Urinary bladder (tissue), 4 donors: ENCODE measurements around the gene TCN2. TPM values are rescaled to one million over a fixed set of nuclear protein-coding genes. Genes with fewer than 3 reads are reported as not detected.
A peak's percentile ranks its signal among the peaks of the same experiment; 100 is the strongest.

Experiments used
- DNase-seq: peaks from one replicate; pipeline ENCODE4 v3.0.0-alpha.2; 2015; ENCODE audit errors: extremely low spot score
- H3K27ac ChIP-seq: one replicate; pipeline ENCODE4 v1.5.1; 2013; ENCODE audit warnings: low read depth, mild to moderate bottlenecking, moderate library complexity
- H3K36me3 ChIP-seq: one replicate; pipeline ENCODE4 v1.6.1; 2013; ENCODE audit warnings: mild to moderate bottlenecking, moderate library complexity; ENCODE audit not compliant: insufficient read depth
- H3K4me1 ChIP-seq: one replicate; pipeline ENCODE4 v1.6.1; 2013; ENCODE audit warnings: mild to moderate bottlenecking, moderate library complexity; ENCODE audit not compliant: insufficient read depth
- H3K4me3 ChIP-seq: one replicate; pipeline ENCODE4 v1.5.1; 2013; ENCODE audit warnings: low read depth, low read length
- WGBS: extraction: QIAGEN DNeasy Blood & Tissue Kit; methylation state at CpG from one replicate; pipeline ENCODE4 v1.1.7; 2013; 5-methylcytosine and 5-hydroxymethylcytosine counted together
- polyA plus RNA-seq: library from polyadenylated mRNA; stranded (reverse); fragments of 200-250 nt; gene quantifications from one replicate; pipeline ENCODE4 v1.2.3, GENCODE V29; 2013
- total RNA-seq: library from RNA; depleted of rRNA; stranded (reverse); fragments of >200 nt; gene quantifications from one replicate; pipeline ENCODE4 v1.2.3, GENCODE V29; 2014
- donor health status: healthy with polysubstance abuse.
- donor health status: healthy.

The TCN2 gene
- total and polyA plus RNA-seq, 2 donors, result 7.9 to 21.2 TPM

DNA sequence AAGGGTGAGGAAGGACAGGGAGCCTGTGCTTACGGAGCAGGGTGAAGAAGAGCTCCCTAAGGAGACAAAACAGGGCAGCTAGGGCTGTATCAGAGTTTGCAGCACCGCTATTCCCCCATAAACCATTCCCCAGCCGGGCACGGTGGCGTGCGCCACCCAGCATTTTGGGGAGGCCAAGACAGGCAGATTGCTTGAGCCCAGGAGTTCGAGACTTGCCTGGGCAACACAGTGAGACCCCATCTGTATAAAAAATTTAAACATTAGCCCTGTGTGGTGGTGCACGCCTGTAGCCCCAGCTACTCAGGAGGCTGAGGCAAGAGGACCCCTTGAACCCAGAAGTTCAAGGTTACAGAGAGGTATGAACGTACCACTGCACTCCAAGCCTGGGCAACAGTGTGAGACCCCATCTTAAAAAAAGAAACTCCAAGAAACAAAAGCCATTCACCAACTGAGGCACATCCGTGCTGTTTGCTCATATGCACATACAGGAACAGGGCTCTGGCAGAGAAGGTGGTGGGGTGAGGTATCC is 37.2 kb upstream of the TCN2 start:
- Histone ChIP-seq H3K36me3 (no peaks in the 10 kb centered on the region), H3K4me1 (peaks cover 3% of the 10 kb centered on the region), H3K4me3 (no peak overlapping the region), H3K27ac (no peak overlapping the region)
- DNase-seq, result no peak
- WGBS, result 92% methylated on average over 10 of the region's 10 CpGs

DNA sequence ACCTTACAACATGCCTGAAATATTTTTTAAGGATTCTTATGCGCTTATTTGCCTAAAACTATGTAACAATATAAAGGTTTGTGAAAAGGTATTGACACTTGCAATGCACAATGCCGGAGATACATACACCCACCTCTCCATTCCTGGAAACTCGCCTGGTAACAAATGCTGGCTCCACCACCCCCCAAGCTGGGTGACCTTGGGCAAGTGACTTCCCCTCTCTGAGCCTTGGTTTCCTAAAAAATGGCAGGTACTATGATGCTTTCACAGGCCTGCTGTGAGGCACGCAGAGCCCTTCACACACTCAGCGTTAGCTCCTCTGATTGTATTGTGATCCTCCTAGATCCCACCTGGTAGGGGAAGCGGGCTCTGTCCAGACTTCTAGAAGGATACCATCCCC is 34.8 kb upstream of the TCN2 start:
- DNase-seq, result no peak

DNA sequence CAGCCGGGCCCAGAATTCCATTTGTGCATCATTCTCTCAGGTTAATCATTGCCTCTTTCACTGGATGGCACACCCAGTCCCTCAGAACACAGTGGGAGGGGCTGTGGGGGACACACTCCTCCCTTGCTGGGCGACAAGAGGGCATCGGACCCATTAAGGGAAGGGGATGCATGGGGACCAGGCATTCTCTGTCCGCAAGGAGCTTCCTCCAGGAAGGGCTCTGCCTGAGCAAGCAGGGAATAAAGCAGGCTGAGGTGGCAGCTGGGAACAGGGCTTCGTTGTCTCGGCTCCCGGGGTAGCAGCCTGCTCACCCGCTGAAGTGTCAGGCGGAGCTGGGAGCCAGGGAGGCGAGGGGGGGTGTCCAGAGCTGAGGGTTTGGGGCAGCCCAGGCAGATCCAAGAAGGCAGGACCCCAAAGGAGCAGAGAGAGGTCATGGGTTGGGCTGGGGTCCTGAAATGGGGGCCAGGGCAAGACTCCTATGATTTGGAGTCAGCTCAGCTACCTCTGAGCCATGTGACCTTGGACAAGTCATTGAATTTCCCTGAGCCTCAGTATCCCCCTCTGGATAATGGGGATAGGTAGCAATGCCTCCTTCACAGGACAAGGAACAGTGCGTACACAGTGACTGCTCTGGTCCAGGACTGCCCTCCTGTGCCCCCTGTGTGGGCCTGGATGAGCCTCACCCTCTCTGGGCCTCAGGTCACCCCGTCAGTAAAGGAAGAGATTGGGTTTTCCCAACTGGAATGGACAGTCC is 34.0 kb upstream of the TCN2 start:
- Histone ChIP-seq H3K4me3 (no peak overlapping the region), H3K36me3 (no peaks in the 10 kb centered on the region), H3K27ac (no peak overlapping the region), H3K4me1 (peaks cover 3% of the 10 kb centered on the region)
- DNase-seq, result no peak
- 42% methylated on average over 12 of the region's 12 CpGs for WGBS

More for the DNA sequence above, 34.8 kb upstream of the TCN2 start:
- Histone ChIP-seq H3K27ac (no peak overlapping the region), H3K4me1 (peaks cover 3% of the 10 kb centered on the region), H3K4me3 (no peak overlapping the region), H3K36me3 (no peaks in the 10 kb centered on the region)
- WGBS, result 84% methylated on average over 6 of the region's 6 CpGs

DNA sequence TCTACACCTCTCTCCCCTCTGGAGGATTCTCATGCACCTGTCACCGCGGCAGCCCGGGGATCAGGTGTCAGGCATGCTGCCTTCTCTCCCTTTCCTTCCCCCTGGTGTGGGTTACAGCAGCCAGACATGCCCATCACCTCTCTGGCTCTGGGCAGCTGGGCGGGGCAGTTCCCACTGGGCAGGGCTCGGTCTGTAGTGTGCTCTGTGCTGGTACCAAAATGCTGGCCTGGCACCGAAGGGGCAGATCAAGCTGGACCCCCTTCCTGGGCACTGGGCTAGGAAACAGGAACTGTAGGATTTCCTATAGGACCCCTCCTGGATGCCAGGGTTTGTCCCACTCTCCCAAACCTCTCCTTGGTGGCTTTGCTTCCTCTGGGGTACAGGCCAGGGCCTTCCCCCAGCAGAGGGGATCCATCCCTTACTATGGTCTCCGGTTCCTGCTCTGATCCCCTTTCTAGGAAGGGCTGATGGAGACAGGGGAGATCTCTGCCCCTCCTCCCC is 33.3 kb upstream of the TCN2 start:
- H3K27ac ChIP-seq, result no peak overlapping the region
- H3K4me1 ChIP-seq, result peaks cover 3% of the 10 kb centered on the region
- peaks cover 2% of the 10 kb centered on the region for H3K36me3 ChIP-seq
- no peak for DNase-seq
- 52% methylated on average over 7 of the region's 7 CpGs for WGBS
- no peak overlapping the region for H3K4me3 ChIP-seq

DNA sequence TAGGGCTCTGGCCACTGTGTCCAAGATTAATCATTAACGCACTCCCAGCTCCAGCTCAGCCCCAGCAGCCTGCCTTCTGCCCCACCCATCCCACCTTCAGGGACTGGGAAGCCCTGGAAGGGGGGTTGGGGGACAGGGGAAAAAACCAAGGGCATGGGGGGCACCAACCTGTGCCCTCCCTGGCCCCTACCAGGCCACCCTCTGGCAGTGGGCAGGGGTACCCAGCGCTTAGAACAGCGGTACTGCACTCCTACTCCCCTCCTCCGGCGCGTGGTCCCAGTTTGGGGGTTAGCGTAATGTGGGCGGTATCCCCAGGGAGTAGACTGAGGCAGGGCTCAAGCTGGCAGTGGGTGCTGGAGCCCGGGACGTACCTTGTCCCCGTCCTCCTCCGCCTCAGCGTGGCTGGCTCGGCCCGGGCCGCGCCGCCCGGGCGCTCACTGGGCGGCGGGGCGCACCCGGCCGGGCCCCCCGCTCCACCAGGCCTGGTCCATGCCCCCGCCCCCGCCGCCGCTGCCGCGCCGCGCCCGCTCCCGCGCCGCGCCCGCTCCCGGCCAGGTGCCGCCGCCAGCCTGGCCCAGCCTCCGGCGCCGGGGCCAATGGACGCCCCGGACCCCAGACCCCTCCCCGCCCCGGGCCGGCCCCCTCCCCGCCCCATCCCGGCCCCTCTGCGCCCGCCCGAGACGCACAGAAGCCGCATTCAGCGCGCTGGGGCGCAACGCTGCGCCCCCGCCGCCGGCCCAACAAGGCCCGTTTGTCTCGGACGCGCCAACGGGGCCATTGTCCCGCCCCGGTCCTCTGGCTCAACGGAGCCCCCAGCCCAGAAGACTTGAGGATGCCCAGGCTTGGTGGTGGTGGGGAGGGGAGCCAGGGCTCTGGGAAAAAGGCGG is 32.6 kb upstream of the TCN2 start, which contains the start of gene GAL3ST1:
GAL3ST1 (minus strand) TSS at position 571 of the 887 bp plus-strand sequence. CDS start 17,273 bp downstream, outside the sequence.
- peaks cover 6% of the 10 kb centered on the region for H3K36me3 ChIP-seq
- H3K4me3 ChIP-seq, result peak within 1 kb of the TSS; percentile 13
- H3K27ac ChIP-seq, result no peak within 1 kb of the TSS
- 2% methylated on average over 75 of the region's 75 CpGs for WGBS
- H3K4me1 ChIP-seq, result peaks cover 3% of the 10 kb centered on the region
- DNase-seq, result no peak

DNA sequence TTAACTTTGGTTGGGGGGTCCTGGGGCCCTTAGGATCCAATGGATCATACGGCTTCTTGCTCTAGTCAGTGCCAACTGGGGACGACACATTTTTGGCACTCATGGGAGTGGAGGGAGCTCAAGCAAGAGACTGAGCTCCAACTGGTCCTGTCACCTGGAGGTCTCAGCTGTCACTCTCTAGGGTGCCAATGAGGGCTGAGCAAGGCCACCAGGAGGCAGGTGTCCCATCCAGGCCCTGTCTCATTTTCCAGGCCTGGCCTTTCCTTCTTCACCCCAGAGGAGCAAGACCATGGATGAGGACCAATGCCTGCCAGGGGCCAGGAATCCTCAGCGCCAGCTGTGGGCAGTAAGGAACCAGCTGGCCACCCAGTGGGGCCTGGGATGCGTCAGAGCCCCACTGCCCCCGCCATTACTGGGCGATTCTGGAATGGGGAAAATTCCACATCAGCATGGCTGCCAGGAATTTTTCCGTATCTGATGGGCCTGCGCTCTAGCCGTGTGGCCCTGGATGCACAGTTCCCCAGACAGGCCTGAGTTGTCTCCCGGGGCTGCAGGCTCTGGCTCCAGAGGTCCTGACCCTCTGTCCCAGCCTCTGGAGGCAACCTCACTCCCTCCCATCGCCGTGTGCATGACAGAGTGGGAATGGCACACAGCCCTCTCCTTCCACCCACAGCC is 31.8 kb upstream of the TCN2 start:
- 35% methylated on average over 12 of the region's 12 CpGs for WGBS
- no peak for DNase-seq
- no peak overlapping the region for H3K4me3 ChIP-seq

DNA sequence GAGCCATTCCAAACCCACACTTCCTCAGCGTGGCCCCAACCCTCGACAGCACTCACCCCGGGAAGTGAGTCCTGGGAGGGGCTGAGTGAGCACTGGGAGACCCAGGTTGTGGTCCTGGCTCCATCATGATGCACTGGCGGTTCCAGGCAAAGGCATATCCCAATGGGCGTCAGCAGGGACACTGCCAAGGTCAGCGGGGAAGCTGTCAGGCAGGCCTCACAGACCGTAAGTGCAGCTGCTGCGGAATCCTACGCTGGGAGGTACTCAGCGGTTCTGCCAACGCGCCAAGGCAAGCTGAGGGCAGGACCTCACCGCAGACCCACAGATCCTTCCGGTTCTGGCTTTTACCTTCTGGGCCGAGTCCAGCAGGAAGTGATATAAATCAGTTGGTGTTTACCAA is 31.1 kb upstream of the TCN2 start:
- H3K4me1 ChIP-seq, result peaks cover 3% of the 10 kb centered on the region
- no peak for DNase-seq
- H3K4me3 ChIP-seq, result no peak overlapping the region
- 78% methylated on average over 15 of the region's 15 CpGs for WGBS
- H3K27ac ChIP-seq, result no peak overlapping the region
- H3K36me3 ChIP-seq, result peaks cover 10% of the 10 kb centered on the region

More for the DNA sequence above, 31.8 kb upstream of the TCN2 start:
- H3K27ac ChIP-seq, result no peak overlapping the region
- H3K36me3 ChIP-seq, result peaks cover 8% of the 10 kb centered on the region
- peaks cover 3% of the 10 kb centered on the region for H3K4me1 ChIP-seq

DNA sequence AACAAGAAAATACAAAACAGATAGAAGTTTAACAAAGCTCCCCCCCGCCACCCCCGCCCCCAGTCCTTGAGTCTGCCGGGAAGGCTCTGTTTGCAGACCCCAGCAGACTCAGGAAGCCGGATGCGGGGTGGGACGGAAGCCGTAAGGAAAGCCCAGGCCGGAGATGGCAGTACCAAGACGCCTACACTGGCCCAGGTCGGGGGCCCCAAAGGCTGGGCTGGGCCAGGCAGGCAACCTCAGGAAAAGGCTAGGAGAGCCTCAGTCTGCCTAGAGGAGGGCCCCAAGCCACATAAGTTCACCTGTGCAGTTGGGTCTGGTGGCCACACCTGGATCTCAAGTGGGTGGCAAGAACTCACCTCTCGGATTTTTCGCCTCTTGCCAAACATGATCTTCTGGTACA is 28.5 kb upstream of the TCN2 start:
- WGBS, result 92% methylated on average over 12 of the region's 12 CpGs
- peaks cover 14% of the 10 kb centered on the region for H3K36me3 ChIP-seq
- no peak for DNase-seq
- peaks cover 3% of the 10 kb centered on the region for H3K4me1 ChIP-seq
- H3K4me3 ChIP-seq, result no peak overlapping the region
- no peak overlapping the region for H3K27ac ChIP-seq

DNA sequence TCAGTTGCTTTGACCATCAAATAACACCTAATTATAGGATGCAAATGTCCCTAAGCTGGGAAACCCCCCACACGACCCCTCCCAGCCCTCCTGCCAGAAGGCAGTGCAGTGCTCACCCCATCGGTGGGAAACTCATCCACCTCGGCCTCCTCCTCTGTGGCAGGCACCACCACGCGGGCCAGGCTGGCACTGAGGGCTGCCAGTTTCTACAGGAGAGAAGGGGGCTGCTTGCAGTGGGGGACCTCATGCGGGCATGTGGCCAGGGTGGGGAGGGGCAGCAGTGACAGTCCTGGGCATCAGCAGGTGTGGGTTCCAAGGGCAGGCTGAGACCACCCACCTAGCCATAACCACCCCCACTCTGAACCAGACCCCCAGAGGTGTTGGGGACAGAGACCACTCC is 26.1 kb upstream of the TCN2 start:
- peaks cover 14% of the 10 kb centered on the region for H3K36me3 ChIP-seq
- no peak for DNase-seq
- H3K4me3 ChIP-seq, result no peak overlapping the region
- H3K27ac ChIP-seq, result no peak overlapping the region
- no peaks in the 10 kb centered on the region for H3K4me1 ChIP-seq
- 87% methylated on average over 6 of the region's 6 CpGs for WGBS

DNA sequence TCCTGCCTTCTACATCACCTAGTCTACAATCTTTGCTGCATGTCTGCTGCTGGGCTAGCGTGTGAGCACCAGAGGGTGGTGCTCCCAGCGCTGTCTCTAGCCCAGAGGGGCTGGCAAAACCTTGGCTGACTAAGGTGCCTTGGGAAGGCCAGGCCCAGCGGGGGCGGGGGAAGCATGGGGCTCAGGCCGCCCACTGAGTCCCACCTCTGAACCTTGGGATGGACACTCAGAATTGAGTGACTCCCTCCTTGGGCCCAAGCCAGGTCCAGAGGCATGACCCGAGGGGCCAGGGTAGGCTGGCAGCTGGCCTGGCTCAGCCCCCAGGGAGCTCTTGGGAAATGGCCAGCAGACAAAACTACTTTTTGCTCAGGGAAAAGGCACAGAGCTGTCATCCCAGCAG is 24.9 kb upstream of the TCN2 start:
- no peak for DNase-seq
- H3K27ac ChIP-seq, result no peak overlapping the region
- H3K36me3 ChIP-seq, result peaks cover 16% of the 10 kb centered on the region
- H3K4me3 ChIP-seq, result no peak overlapping the region
- no peaks in the 10 kb centered on the region for H3K4me1 ChIP-seq
- 79% methylated on average over 6 of the region's 6 CpGs for WGBS

DNA sequence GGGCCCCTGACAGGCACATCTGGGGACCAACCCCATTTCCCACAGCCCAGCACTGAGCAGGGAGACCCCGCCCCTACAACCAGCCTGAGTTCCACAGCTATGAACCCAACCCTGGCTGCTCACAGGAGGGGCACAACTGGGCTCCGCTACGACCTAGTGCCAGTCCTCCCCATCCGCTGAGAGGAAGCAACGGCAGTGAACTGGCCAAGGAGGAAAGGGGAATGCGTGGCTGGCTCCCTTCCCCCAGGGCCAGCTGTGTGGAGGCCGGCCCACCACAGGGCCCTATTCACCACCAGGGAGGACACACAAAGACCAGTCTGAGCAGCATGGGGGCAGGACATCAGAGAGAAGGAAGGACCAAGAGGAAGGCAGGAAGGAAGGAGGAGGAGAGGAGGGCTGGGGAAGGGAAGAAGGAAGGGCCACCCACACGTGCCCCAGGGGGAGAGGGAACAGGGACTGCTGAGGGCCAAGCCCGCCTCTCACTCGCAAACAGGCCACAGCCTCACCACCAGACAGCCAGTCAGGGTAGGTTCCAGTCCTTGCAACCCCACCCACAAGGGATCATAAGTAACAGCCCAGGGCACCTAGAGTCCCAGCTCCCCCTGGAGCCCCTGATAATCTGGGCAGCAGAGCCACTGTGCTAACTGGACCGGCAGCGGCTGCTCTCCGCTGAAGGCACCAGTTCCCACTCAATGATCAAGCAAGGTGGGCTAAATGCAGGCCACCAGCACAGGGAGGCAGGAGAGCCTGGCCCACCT is 24.0 kb upstream of the TCN2 start:
- Histone ChIP-seq H3K4me1 (no peaks in the 10 kb centered on the region), H3K4me3 (no peak overlapping the region), H3K36me3 (peaks cover 18% of the 10 kb centered on the region), H3K27ac (no peak overlapping the region)
- no peak for DNase-seq
- WGBS, result 79% methylated on average over 13 of the region's 13 CpGs

DNA sequence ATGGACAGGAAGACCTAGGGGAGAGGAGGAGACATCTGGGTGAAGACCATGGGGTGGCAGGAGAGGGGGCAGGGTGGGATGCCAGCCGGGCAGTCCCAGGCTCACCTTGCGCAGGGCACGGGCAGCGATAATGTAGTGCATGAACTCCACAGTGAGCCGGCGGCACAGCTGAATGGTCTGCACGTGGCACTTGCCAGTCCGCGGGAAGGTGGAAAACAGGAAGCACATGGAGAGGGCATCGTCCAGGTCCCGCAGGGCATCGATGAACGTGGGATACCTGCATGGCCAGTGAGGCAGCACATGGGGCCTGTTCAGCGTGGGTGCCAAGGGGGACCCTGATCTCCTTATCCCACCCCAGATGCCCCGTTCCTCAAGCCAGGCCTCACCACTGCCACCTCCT is 22.5 kb upstream of the TCN2 start:
- 95% methylated on average over 15 of the region's 15 CpGs for WGBS
- Histone ChIP-seq H3K36me3 (peaks cover 18% of the 10 kb centered on the region), H3K4me1 (no peaks in the 10 kb centered on the region), H3K4me3 (no peak overlapping the region), H3K27ac (no peak overlapping the region)
- DNase-seq, result no peak

DNA sequence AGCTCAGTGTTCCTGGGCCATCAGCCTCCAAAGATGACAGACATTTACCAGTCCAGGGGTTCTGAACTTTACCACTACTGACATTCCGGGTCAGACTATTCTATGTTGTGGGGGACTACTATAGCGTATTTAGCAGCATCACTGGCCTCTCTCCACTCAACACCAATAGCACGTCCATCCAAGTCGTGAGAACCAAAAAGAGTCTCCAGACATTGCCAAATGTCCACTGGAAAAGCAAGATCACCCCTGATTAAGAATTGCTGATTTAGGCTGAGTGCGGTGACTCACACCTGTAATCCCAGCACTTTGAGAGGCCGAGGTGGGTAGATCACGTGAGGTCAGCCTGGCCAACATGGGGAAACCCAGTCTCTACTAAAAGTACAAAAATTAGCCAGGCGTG is 20.6 kb upstream of the TCN2 start:
- 95% methylated on average over 8 of the region's 8 CpGs for WGBS
- Histone ChIP-seq H3K4me3 (no peak overlapping the region), H3K27ac (no peak overlapping the region), H3K36me3 (peaks cover 14% of the 10 kb centered on the region), H3K4me1 (no peaks in the 10 kb centered on the region)
- no peak for DNase-seq
